HepG2 (cell line): Measurements from ENCODE around the gene FAM118A. TPM values are rescaled to one million over a fixed set of nuclear protein-coding genes. Genes with fewer than 3 reads are reported as not detected.

ENCODE experiments used
- AKNA ChIP-seq: sonication (generic); formaldehyde crosslinking; IDR thresholded peaks from 2 replicates; pipeline ENCODE4 v1.4.0; 2020; ENCODE audit warnings: missing genetic modification reagents, borderline replicate concordance
- KDM2A ChIP-seq: sonication (generic); formaldehyde crosslinking; IDR thresholded peaks from 2 replicates; pipeline ENCODE4 v1.4.0; 2020; ENCODE audit warnings: low read depth, missing genetic modification reagents, borderline replicate concordance
- LCORL ChIP-seq, 2 experiments: fragments of 450-650 bp in 1 of 2; sonication (generic) in 1 of 2; formaldehyde crosslinking in 1 of 2; IDR thresholded peaks; 2 replicates each; pipeline versions ENCODE4 v1.5.0 to v1.6.1; 2017 to 2020; ENCODE audit warnings: antibody characterized with exemption in 1 of 2, missing genetic modification reagents in 1 of 2
- NFIB ChIP-seq: sonication (generic); formaldehyde crosslinking; IDR thresholded peaks from 2 replicates; pipeline ENCODE4 v1.9.0; 2021; ENCODE audit warnings: missing genetic modification reagents, mild to moderate bottlenecking, borderline replicate concordance
- NFIC ChIP-seq: IDR thresholded peaks from 2 replicates; pipeline ENCODE4 v1.6.1; 2012; ENCODE audit warnings: mild to moderate bottlenecking, low read length, inconsistent platforms
- RNF2 ChIP-seq: fragments of 450-650 bp; conservative IDR thresholded peaks from 2 replicates; pipeline ENCODE4 v1.6.1; 2016; ENCODE audit warnings: low read depth
- SMAD1 ChIP-seq: sonication (generic); formaldehyde crosslinking; IDR thresholded peaks from 2 replicates; pipeline ENCODE4 v1.4.0; 2020; ENCODE audit warnings: missing genetic modification reagents, low read depth, mild to moderate bottlenecking, borderline replicate concordance
- SOX5 ChIP-seq: IDR thresholded peaks from 2 replicates; pipeline ENCODE4 v1.6.1; 2016; ENCODE audit warnings: borderline replicate concordance
- SP1 ChIP-seq, 2 experiments: fragments of 450-650 bp in 1 of 2; sonication (generic) in 1 of 2; formaldehyde crosslinking in 1 of 2; IDR thresholded peaks; 2 replicates each; pipeline versions ENCODE4 v1.4.0 to v1.6.1; 2016 to 2020; ENCODE audit warnings: missing genetic modification reagents in 1 of 2
- TGIF2 ChIP-seq: IDR thresholded peaks from 2 replicates; pipeline ENCODE4 v1.6.1; 2016; ENCODE audit warnings: control low read depth, missing compliant biosample characterization
- ZBTB25 ChIP-seq: IDR thresholded peaks from 2 replicates; pipeline ENCODE4 v1.6.1; 2018; ENCODE audit warnings: missing genetic modification reagents
- ZNF552 ChIP-seq: sonication (generic); formaldehyde crosslinking; IDR thresholded peaks from 2 replicates; pipeline ENCODE4 v1.9.0; 2022; ENCODE audit warnings: missing genetic modification reagents, mild to moderate bottlenecking, borderline replicate concordance
- ZNF569 ChIP-seq: sonication (generic); formaldehyde crosslinking; IDR thresholded peaks from 2 replicates; pipeline ENCODE4 v1.5.0; 2020; ENCODE audit warnings: mild to moderate bottlenecking, missing genetic modification reagents, moderate library complexity, borderline replicate concordance
- ZNF670 ChIP-seq: sonication (generic); formaldehyde crosslinking; IDR thresholded peaks from 2 replicates; pipeline ENCODE4 v1.8.0; 2022; ENCODE audit warnings: mild to moderate bottlenecking, missing genetic modification reagents, borderline replicate concordance
- ZNF7 ChIP-seq: IDR thresholded peaks from 2 replicates; pipeline ENCODE4 v1.6.1; 2016; ENCODE audit warnings: missing biosample characterization, missing genetic modification reagents
- ZNF747 ChIP-seq: sonication (generic); formaldehyde crosslinking; IDR thresholded peaks from 2 replicates; pipeline ENCODE4 v1.8.1; 2023; ENCODE audit warnings: missing genetic modification reagents, mild to moderate bottlenecking, borderline replicate concordance
- ZNF772 ChIP-seq: sonication (generic); formaldehyde crosslinking; IDR thresholded peaks from 2 replicates; pipeline ENCODE4 v1.5.0; 2020; ENCODE audit warnings: mild to moderate bottlenecking, missing genetic modification reagents
- ZNF776 ChIP-seq: sonication (generic); formaldehyde crosslinking; IDR thresholded peaks from 2 replicates; pipeline ENCODE4 v1.4.0; 2020; ENCODE audit warnings: mild to moderate bottlenecking, missing genetic modification reagents
- polyA plus RNA-seq, 8 experiments: library from polyadenylated mRNA; depleted of rRNA in 3 of 8; stranded (reverse) in 7 of 8; unstranded in 1 of 8; fragments of >200 nt; fragmentation: Illumina TruSeq in 4 of 8; extraction: Trizol in 4 of 8; gene quantifications; 2 replicates each; pipeline versions ENCODE4 v1.2.1 to v1.2.3, GENCODE V29; 2011 to 2016; ENCODE audit warnings: low read depth in 4 of 8, missing spikeins in 1 of 8, mixed read lengths in 1 of 8; ENCODE audit not compliant: insufficient read depth in 1 of 8
- total RNA-seq, 5 experiments: library from RNA; depleted of rRNA; stranded (reverse); fragments of >200 nt; fragmentation: Illumina TruSeq; extraction: Trizol; gene quantifications; 2 replicates each; pipeline ENCODE4 v1.2.3, GENCODE V29; 2016; ENCODE audit warnings: low read depth in 1 of 5
- TF ChIP-seq, protein P1 (sequence below): IDR thresholded peaks from 2 replicates; pipeline ENCODE4 v1.6.1; 2016; ENCODE audit warnings: missing compliant biosample characterization, missing genetic modification reagents, borderline replicate concordance
- TF ChIP-seq, protein P2 (sequence below): sonication (generic); formaldehyde crosslinking; IDR thresholded peaks from 2 replicates; pipeline ENCODE4 v1.9.0; 2021; ENCODE audit warnings: missing genetic modification reagents, mild to moderate bottlenecking, borderline replicate concordance

The FAM118A gene
- total and polyA plus RNA-seq, 2 of the 13 experiments (the other 11 are each of a cell fraction or from before 2014, with no cell fraction given): 36.7 to 48.2 TPM

DNA sequence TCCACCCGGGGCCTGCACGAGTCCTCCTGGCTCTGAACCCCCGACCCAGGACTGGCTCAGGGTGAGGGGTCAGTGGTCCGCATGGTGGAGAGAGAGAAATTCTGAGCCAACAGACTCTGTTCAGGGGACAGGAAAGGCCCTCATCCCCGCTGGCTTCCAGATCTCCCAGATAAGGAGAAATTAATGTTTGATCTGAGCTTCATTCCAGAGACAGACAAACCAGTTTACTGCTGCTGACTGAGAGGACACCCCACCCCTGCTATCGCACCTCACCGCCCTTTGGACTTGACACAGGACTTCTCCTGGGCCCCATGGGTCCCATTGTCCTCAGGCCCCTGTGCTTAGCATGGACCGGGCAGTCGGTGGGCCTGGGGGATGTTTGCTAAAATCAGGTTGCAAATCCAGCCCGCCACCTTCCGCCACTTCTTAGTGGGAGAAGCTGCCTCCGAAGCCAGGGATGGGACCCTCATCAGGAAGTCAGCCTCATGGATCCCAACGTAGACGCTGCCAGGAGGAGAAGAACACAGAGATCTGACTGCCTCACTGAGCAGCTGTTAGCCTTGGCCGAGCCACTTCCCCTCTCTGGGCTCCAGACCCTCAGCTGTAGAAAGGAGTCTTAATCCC, 36.2 kb upstream of the FAM118A start (continued):
- TF ChIP-seq ZBTB25 (no peak), NFIC (peak; percentile 73; the same call in 1 of the 2 replicates), TGIF2 (peak; percentile 60; the same call in 1 of the 2 replicates), ZNF670 (CRISPR knock-in tag) (0 out of 2 replicates have a peak, but pooled peaks have one; percentile 71), AKNA (CRISPR knock-in tag) (no peak), KDM2A (peak; percentile 53; the same call in 1 of the 2 replicates), ZNF776 (peak; percentile 59; the same call in 1 of the 2 replicates), ZNF772 (CRISPR knock-in tag) (peak; percentile 90), LCORL (IDR thresholded peaks at IDR 0.05) (no peak), LCORL (CRISPR knock-in tag; IDR thresholded peaks at IDR 0.05) (peak; percentile 99), NFIB (CRISPR knock-in tag) (no peak), RNF2 (no peak), SP1 (IDR thresholded peaks at IDR 0.05) (no peak), SP1 (CRISPR knock-in tag; IDR thresholded peaks at IDR 0.05) (peak; percentile 51; the same call in 1 of the 2 replicates), ZNF552 (CRISPR knock-in tag) (peak; percentile 55; the same call in 1 of the 2 replicates), SOX5 (peak; percentile 98), ZNF747 (peak; percentile 83), ZNF569 (no peak), SMAD1 (CRISPR knock-in tag) (no peak), ZNF7 (CRISPR knock-in tag) (no peak)
- TF ChIP-seq, protein P1, sequence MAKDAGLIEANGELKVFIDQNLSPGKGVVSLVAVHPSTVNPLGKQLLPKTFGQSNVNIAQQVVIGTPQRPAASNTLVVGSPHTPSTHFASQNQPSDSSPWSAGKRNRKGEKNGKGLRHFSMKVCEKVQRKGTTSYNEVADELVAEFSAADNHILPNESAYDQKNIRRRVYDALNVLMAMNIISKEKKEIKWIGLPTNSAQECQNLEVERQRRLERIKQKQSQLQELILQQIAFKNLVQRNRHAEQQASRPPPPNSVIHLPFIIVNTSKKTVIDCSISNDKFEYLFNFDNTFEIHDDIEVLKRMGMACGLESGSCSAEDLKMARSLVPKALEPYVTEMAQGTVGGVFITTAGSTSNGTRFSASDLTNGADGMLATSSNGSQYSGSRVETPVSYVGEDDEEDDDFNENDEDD: peak; percentile 67; the same call in 1 of the 2 replicates
- TF ChIP-seq, protein P2, sequence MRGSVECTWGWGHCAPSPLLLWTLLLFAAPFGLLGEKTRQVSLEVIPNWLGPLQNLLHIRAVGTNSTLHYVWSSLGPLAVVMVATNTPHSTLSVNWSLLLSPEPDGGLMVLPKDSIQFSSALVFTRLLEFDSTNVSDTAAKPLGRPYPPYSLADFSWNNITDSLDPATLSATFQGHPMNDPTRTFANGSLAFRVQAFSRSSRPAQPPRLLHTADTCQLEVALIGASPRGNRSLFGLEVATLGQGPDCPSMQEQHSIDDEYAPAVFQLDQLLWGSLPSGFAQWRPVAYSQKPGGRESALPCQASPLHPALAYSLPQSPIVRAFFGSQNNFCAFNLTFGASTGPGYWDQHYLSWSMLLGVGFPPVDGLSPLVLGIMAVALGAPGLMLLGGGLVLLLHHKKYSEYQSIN: no peak
